HepG2 (cell line): ENCODE results near the gene PSMB9. TPM values are rescaled to one million over a fixed set of nuclear protein-coding genes. Genes with fewer than 3 reads are reported as not detected.

Source experiments
- ATAC-seq: fragments of 200-7000 bp; cut with Tn5 transposase; 3 replicates; pipeline ENCODE4 v1.9.1; 2020; ENCODE audit warnings: mild to moderate bottlenecking, moderate library complexity
- BruUV-seq: library from RNA; stranded (reverse); fragments of 400-500 nt; replicated peaks from 2 replicates; lab custom pipeline; 2021; lab: Mats Ljungman, UMichigan
- CTCF ChIA-PET: fragments of 300-600 bp; formaldehyde crosslinking; extraction: SDS; loops from one replicate; lab custom pipeline; 2021; ENCODE audit warnings: low total read pairs, inconsistent platforms, low intra/inter-chr PET ratio; lab: Yijun Ruan, JAX
- POLR2A ChIA-PET: fragments of 350-600 bp; sonication (Branson Sonifier 250); formaldehyde crosslinking; loops from one replicate; lab custom pipeline; 2020; ENCODE audit warnings: antibody characterized with exemption, inconsistent platforms; lab: Yijun Ruan, JAX
- DNase-seq: peaks from one replicate; pipeline ENCODE4 v3.0.0-alpha.2; 2015; ENCODE audit warnings: low spot score
- FAIRE-seq: peaks from 3 replicates; lab custom pipeline; 2011; peaks lifted over from hg19 to GRCh38; lab: Jason Lieb, UNC
- H2AFZ ChIP-seq: one replicate; pipeline ENCODE4 v1.6.1; 2011; ENCODE audit warnings: low read length, inconsistent platforms
- H3K27ac ChIP-seq: fragments of 300-600 bp; 3 replicates; pipeline ENCODE4 v1.8.0; 2011; ENCODE audit warnings: mixed run types, mild to moderate bottlenecking, mixed read lengths, low read length, inconsistent platforms; ENCODE audit not compliant: insufficient read depth; ENCODE audit errors: extremely low read length
- H3K27me3 ChIP-seq, 2 experiments: fragments of 200-600 bp in 1 of 2; 2 replicates in 1 of 2; 3 replicates in 1 of 2; pipeline versions ENCODE4 v1.6.0 to v1.8.0; 2011; ENCODE audit warnings: low read length in 2 of 2, mild to moderate bottlenecking in 2 of 2, moderate library complexity in 2 of 2, inconsistent platforms in 1 of 2; ENCODE audit not compliant: insufficient read depth in 2 of 2, control insufficient read depth in 1 of 2
- H3K36me3 ChIP-seq, 2 experiments: fragments of 200-600 bp in 1 of 2; replicated peaks in 1 of 2; 2 replicates in 1 of 2; 3 replicates in 1 of 2; pipeline versions ENCODE4 v1.5.1 to v1.8.0; 2011; ENCODE audit warnings: low read length in 2 of 2, inconsistent platforms in 1 of 2; ENCODE audit not compliant: insufficient read depth in 2 of 2, control insufficient read depth in 1 of 2
- H3K4me1 ChIP-seq: 2 replicates; pipeline ENCODE4 v1.5.1; 2012; ENCODE audit warnings: low read length, inconsistent platforms; ENCODE audit not compliant: insufficient read depth
- H3K4me2 ChIP-seq: 2 replicates; pipeline ENCODE4 v1.6.0; 2011; ENCODE audit warnings: low read depth, low read length, inconsistent platforms
- H3K4me3 ChIP-seq, 3 experiments: fragments of 200-600 bp in 1 of 3; sonication (generic), shearing (Covaris generic) in 1 of 3; replicated peaks in 1 of 3; 2 replicates each; pipeline ENCODE4 v1.5.1; 2011 to 2016; ENCODE audit warnings: low read length in 3 of 3, inconsistent platforms in 2 of 3, low read depth in 2 of 3, mild to moderate bottlenecking in 2 of 3, control low read depth in 1 of 3, mixed read lengths in 1 of 3; ENCODE audit not compliant: insufficient read depth in 1 of 3
- H3K79me2 ChIP-seq: one replicate; pipeline ENCODE4 v1.6.1; 2011; ENCODE audit warnings: low read length, inconsistent platforms; ENCODE audit not compliant: insufficient read depth
- H3K9ac ChIP-seq: 2 replicates; pipeline ENCODE4 v1.6.0; 2011; ENCODE audit warnings: mild to moderate bottlenecking, low read depth, low read length, inconsistent platforms; ENCODE audit not compliant: insufficient read depth
- H3K9me3 ChIP-seq: 2 replicates; pipeline ENCODE4 v1.5.1; 2012; ENCODE audit warnings: mild to moderate bottlenecking, low read length
- H4K20me1 ChIP-seq: 2 replicates; pipeline ENCODE4 v1.6.0; 2011; ENCODE audit warnings: inconsistent platforms, mild to moderate bottlenecking, low read length, moderate library complexity; ENCODE audit not compliant: insufficient read depth
- ATM ChIP-seq: fragments of 450-650 bp; IDR thresholded peaks from 2 replicates; pipeline ENCODE4 v1.7.1; 2017; ENCODE audit warnings: mild to moderate bottlenecking, borderline replicate concordance
- CTCF ChIP-seq: sonication (generic); formaldehyde crosslinking; IDR thresholded peaks from 2 replicates; pipeline ENCODE4 v1.5.0; 2020; ENCODE audit warnings: mild to moderate bottlenecking, missing genetic modification reagents, moderate library complexity
- ELF3 ChIP-seq: IDR thresholded peaks from 2 replicates; pipeline ENCODE4 v1.6.1; 2016; ENCODE audit warnings: missing genetic modification reagents, missing compliant biosample characterization
- ELK4 ChIP-seq: sonication (generic); formaldehyde crosslinking; IDR thresholded peaks from 2 replicates; pipeline ENCODE4 v1.9.0; 2021; ENCODE audit warnings: missing genetic modification reagents, borderline replicate concordance
- ERF ChIP-seq: IDR thresholded peaks from 2 replicates; pipeline ENCODE4 v1.6.1; 2018; ENCODE audit warnings: missing biosample characterization, missing genetic modification reagents
- FOXP4 ChIP-seq: sonication (generic); formaldehyde crosslinking; IDR thresholded peaks from 2 replicates; pipeline ENCODE4 v1.4.0; 2020; ENCODE audit warnings: missing genetic modification reagents
- KLF16 ChIP-seq, 2 experiments: sonication (generic) in 1 of 2; formaldehyde crosslinking in 1 of 2; IDR thresholded peaks; 2 replicates each; pipeline versions ENCODE4 v1.6.1 to v1.8.0; 2016 to 2023; ENCODE audit warnings: missing genetic modification reagents in 2 of 2, missing compliant biosample characterization in 1 of 2
- MIXL1 ChIP-seq: IDR thresholded peaks from 2 replicates; pipeline ENCODE4 v1.6.1; 2016
- RAD21 ChIP-seq: fragments of 450-650 bp; formaldehyde crosslinking; IDR thresholded peaks from 2 replicates; pipeline ENCODE4 v1.5.0; 2020; ENCODE audit warnings: mild to moderate bottlenecking
- RFXANK ChIP-seq: IDR thresholded peaks from 2 replicates; pipeline ENCODE4 v1.6.1; 2016
- SIX4 ChIP-seq: sonication (generic); formaldehyde crosslinking; IDR thresholded peaks from 2 replicates; pipeline ENCODE4 v1.4.0; 2020; ENCODE audit warnings: missing genetic modification reagents
- SMC3 ChIP-seq: IDR thresholded peaks from 2 replicates; pipeline ENCODE4 v1.6.1; 2011; ENCODE audit warnings: low read length, improper control_type of control experiment
- STAG1 ChIP-seq: sonication (generic); formaldehyde crosslinking; IDR thresholded peaks from 2 replicates; pipeline ENCODE4 v1.4.0; 2020; ENCODE audit warnings: missing genetic modification reagents
- WGBS: methylation state at CpG from one replicate; pipeline ENCODE4 v1.1.6; 2017; ENCODE audit warnings: low lambda C conversion rate; 5-methylcytosine and 5-hydroxymethylcytosine counted together
- in situ Hi-C: cut with HindIII; loops from 2 replicates; pipeline ENCODE4 v1.10.0; 2017; ENCODE audit warnings: low pct_unique_long_range_greater_than_20kb; ENCODE audit not compliant: extremely low pct_ligation_motif_present
- intact Hi-C: fragments of 100-400 bp; cut with micrococcal nuclease; formaldehyde crosslinking; loops from one replicate; pipeline ENCODE4 v1.10.0; 2022; ENCODE audit not compliant: unreplicated experiment
- polyA plus RNA-seq, 8 experiments: library from polyadenylated mRNA; depleted of rRNA in 3 of 8; stranded (reverse) in 7 of 8; unstranded in 1 of 8; fragments of >200 nt; fragmentation: Illumina TruSeq in 4 of 8; extraction: Trizol in 4 of 8; gene quantifications; 2 replicates each; pipeline versions ENCODE4 v1.2.1 to v1.2.3, GENCODE V29; 2011 to 2016; ENCODE audit warnings: low read depth in 4 of 8, missing spikeins in 1 of 8, mixed read lengths in 1 of 8; ENCODE audit not compliant: insufficient read depth in 1 of 8
- total RNA-seq, 5 experiments: library from RNA; depleted of rRNA; stranded (reverse); fragments of >200 nt; fragmentation: Illumina TruSeq; extraction: Trizol; gene quantifications; 2 replicates each; pipeline ENCODE4 v1.2.3, GENCODE V29; 2016; ENCODE audit warnings: low read depth in 1 of 5

Gene PSMB9
- total and polyA plus RNA-seq, 2 of the 13 experiments (the other 11 are each of a cell fraction or from before 2014, with no cell fraction given), result 15.6 to 16.0 TPM

- ATAC-seq (peak; percentile 67), FAIRE-seq (peak; percentile 73)
- POLR2A ChIA-PET, result interaction anchor here (1.0 to 1.2 kb wide), 2 partner anchors 9 to 97 kb away, joined by 3 to 4 read pairs; no protein-coding TSS in a partner anchor
- Histone ChIP-seq H3K9ac (no peak overlapping the region), H4K20me1 (no peaks in the 10 kb centered on the region), H2AFZ (no peak overlapping the region), H3K79me2 (no peaks in the 10 kb centered on the region)
- intact Hi-C loops, result loop anchor here (1.0 to 5.0 kb wide), 3 partner anchors 62 to 100 kb away; partner anchors contain the start of gene BRD2
- WGBS, result 23% methylated on average over 4 of the region's 4 CpGs
- BruUV-seq, result no TSS peak
- TF ChIP-seq SMC3, result peak; percentile 80
- TF ChIP-seq SIX4 (CRISPR knock-in tag), result no peak
- TF ChIP-seq ATM, result no peak
- peak; percentile 68 for TF ChIP-seq CTCF (CRISPR knock-in tag)
- peak; percentile 67 for TF ChIP-seq RAD21
- no peak for TF ChIP-seq ERF (CRISPR knock-in tag)
- no peak for TF ChIP-seq FOXP4
- 0 out of 2 replicates have a peak, but pooled peaks have one; percentile 19 for TF ChIP-seq ELF3
- TF ChIP-seq RFXANK, result no peak
- TF ChIP-seq KLF16 (CRISPR knock-in tag; IDR thresholded peaks at IDR 0.05), result 0 out of 4 replicates have a peak, but pooled peaks of 1 of the 2 experiments have one; percentile 37
- TF ChIP-seq MIXL1 (CRISPR knock-in tag), result 0 out of 2 replicates have a peak, but pooled peaks have one; percentile 44
- peak; percentile 85 for TF ChIP-seq STAG1 (CRISPR knock-in tag)
- no peak for TF ChIP-seq ELK4
- TF ChIP-seq, all 625 proteins: peak for 7
- Histone ChIP-seq H3K36me3 (no peaks in the 10 kb centered on the region), H3K4me2 (no peak overlapping the region), H3K4me3 (no peak overlapping the region), H3K27me3 (peaks cover 0 to 36% of the 10 kb centered on the region in 2 experiments; a peak in 2 of 5 replicates), H3K9me3 (no peaks in the 10 kb centered on the region), H3K4me1 (no peaks in the 10 kb centered on the region), H3K27ac (no peak overlapping the region)
- CTCF ChIA-PET, result interaction anchor here (0.9 to 3.8 kb wide), 5 partner anchors 10 to 99 kb away, joined by 3 to 48 read pairs (median 14); partner anchors contain the start of gene HLA-DMA
- in situ Hi-C loops, result loop anchor here (5.0 kb wide), 1 partner anchor 62 kb away; no protein-coding TSS in a partner anchor
- DNase-seq, result peak; percentile 77
Observed at GRCh38 chr6:32885698-32886286, 31.8 kb downstream of the PSMB9 start.
